ENCODE data around the gene SPTB.

The SPTB gene

GRCh38 chr14:64855721-64856528 is 23.8 kb downstream of the SPTB start:
- Histone ChIP-seq H3K23ac (ENCODE audit: low read depth, low read length, poor library complexity) (peak overlapping the region; percentile 26), H4K91ac (ENCODE audit: low read depth, low read length, poor library complexity) (no peak overlapping the region), H3K9me3 (replicated peaks in 1 of 2; ENCODE audit: control insufficient read depth in 2 of 2, insufficient read depth in 1 of 2, low read depth in 1 of 2, low read length in 2 of 2) (no peaks in the 10 kb centered on the region), H3K4me2 (ENCODE audit: insufficient read depth, low read length, poor library complexity, severe bottlenecking) (no peak overlapping the region), H2AFZ (ENCODE audit: low read length) (no peak overlapping the region), H2BK120ac (ENCODE audit: low read depth, low read length) (no peak overlapping the region), H3K27me3 (ENCODE audit: control insufficient read depth in 3 of 3, insufficient read depth in 3 of 3, low read depth in 1 of 3, low read length in 3 of 3) (peaks cover 0 to 34% (median 0%) of the 10 kb centered on the region in 3 experiments), H3K14ac (ENCODE audit: low read length) (no peak overlapping the region), H3K18ac (ENCODE audit: low read length) (peak overlapping the region; percentile 54), H2BK5ac (ENCODE audit: low read length) (no peak overlapping the region), H4K8ac (ENCODE audit: low read depth, low read length) (no peak overlapping the region), H3K27ac (replicated peaks; ENCODE audit: low read length) (no peak overlapping the region), H3K4me3 (ENCODE audit: low read length in 2 of 2) (no peak overlapping the region), H2BK12ac (ENCODE audit: low read length) (no peak overlapping the region), H3K79me1 (ENCODE audit: low read depth, low read length) (no peaks in the 10 kb centered on the region), H3K4me1 (ENCODE audit: control insufficient read depth in 2 of 2, insufficient read depth in 1 of 2, low read depth in 1 of 2, low read length in 2 of 2) (peaks cover 0 to 7% of the 10 kb centered on the region in 2 donors), H2BK15ac (ENCODE audit: low read length) (peak overlapping the region; percentile 54), H3K4ac (ENCODE audit: low read length) (no peak overlapping the region), H3K9ac (ENCODE audit: low read depth, low read length, poor library complexity) (no peak overlapping the region), H3K36me3 (replicated peaks in 1 of 2; ENCODE audit: control insufficient read depth in 2 of 2, insufficient read depth in 2 of 2, low read length in 2 of 2) (no peaks in the 10 kb centered on the region), H2AK5ac (ENCODE audit: low read depth, low read length) (peak overlapping the region; percentile 73)
- WGBS, 2 donors (ENCODE audit: extremely low coverage in 2 of 2, insufficient read length in 2 of 2, insufficient replicate concordance in 1 of 2) = no CpG with 5 or more reads among the region's 6 CpGs
- DNase-seq (ENCODE audit: low spot score) = no peak

DNA sequence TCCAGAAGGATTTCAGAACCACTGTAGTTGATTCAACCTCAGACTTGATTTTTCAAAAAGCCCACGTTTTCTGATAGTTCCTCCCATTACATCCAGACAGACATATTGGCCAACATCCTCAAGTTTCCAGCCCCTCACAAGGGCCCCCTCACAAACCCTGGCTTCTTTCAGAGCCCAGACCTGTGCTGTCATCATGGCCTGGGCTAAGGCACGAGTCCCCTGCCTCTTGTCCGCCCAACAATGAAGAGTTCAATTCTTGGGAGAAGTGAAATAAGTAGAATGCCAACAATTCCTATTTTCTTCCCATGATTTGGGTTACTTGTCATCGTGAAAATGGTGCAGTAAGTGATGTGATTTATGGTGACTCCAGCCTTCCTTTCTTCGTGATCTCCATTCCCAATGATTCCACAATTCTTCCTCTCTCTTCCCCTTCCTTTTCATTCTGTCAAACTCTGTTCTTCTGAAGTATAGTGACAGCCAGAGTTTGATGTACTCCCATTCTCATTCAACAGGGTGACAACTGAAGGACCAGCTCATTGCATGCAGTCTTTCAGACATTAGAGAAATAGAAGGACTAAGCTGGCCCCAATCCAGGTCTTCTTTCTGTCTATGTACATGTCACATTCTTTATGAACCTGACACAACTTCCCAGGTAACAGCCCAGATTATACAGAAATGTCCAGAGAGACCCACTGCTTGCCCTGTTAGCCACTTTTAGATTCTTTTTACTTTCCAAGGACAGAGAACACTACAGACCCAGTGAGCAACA is 29.2 kb downstream of the SPTB start:
- peaks cover 0 to 9% of the 10 kb centered on the region in 2 donors for H3K4me1 ChIP-seq (ENCODE audit: control insufficient read depth in 2 of 2, insufficient read depth in 1 of 2, low read depth in 1 of 2, low read length in 2 of 2)
- no peak overlapping the region for H3K4me2 ChIP-seq (ENCODE audit: insufficient read depth, low read length, poor library complexity, severe bottlenecking)
- H4K8ac ChIP-seq (ENCODE audit: low read depth, low read length) = no peak overlapping the region
- no peak overlapping the region for H3K18ac ChIP-seq (ENCODE audit: low read length)
- no peak overlapping the region for H3K27ac ChIP-seq (replicated peaks; ENCODE audit: low read length)
- no peaks in the 10 kb centered on the region for H3K79me1 ChIP-seq (ENCODE audit: low read depth, low read length)
- no peak overlapping the region for H3K23ac ChIP-seq (ENCODE audit: low read depth, low read length, poor library complexity)
- H3K4ac ChIP-seq (ENCODE audit: low read length) = no peak overlapping the region
- H2AFZ ChIP-seq (ENCODE audit: low read length) = no peak overlapping the region
- no CpG with 5 or more reads among the region's 5 CpGs for WGBS, 2 donors (ENCODE audit: extremely low coverage in 2 of 2, insufficient read length in 2 of 2, insufficient replicate concordance in 1 of 2)
- no peak overlapping the region for H4K91ac ChIP-seq (ENCODE audit: low read depth, low read length, poor library complexity)
- no peak overlapping the region for H3K14ac ChIP-seq (ENCODE audit: low read length)
- H3K9ac ChIP-seq (ENCODE audit: low read depth, low read length, poor library complexity) = no peak overlapping the region
- H2AK5ac ChIP-seq (ENCODE audit: low read depth, low read length) = no peak overlapping the region
- H2BK12ac ChIP-seq (ENCODE audit: low read length) = no peak overlapping the region
- no peak overlapping the region for H2BK5ac ChIP-seq (ENCODE audit: low read length)
- no peaks in the 10 kb centered on the region for H3K9me3 ChIP-seq (replicated peaks in 1 of 2; ENCODE audit: control insufficient read depth in 2 of 2, insufficient read depth in 1 of 2, low read depth in 1 of 2, low read length in 2 of 2)
- H3K4me3 ChIP-seq (ENCODE audit: low read length in 2 of 2) = no peak overlapping the region
- H3K36me3 ChIP-seq (replicated peaks in 1 of 2; ENCODE audit: control insufficient read depth in 2 of 2, insufficient read depth in 2 of 2, low read length in 2 of 2) = no peaks in the 10 kb centered on the region
- DNase-seq (ENCODE audit: low spot score) = no peak
- no peak overlapping the region for H2BK120ac ChIP-seq (ENCODE audit: low read depth, low read length)
- no peak overlapping the region for H2BK15ac ChIP-seq (ENCODE audit: low read length)
- peaks cover 0 to 46% (median 0%) of the 10 kb centered on the region in 3 experiments for H3K27me3 ChIP-seq (ENCODE audit: control insufficient read depth in 3 of 3, insufficient read depth in 3 of 3, low read depth in 1 of 3, low read length in 3 of 3)

GRCh38 chr14:64849940-64850339 is 29.8 kb downstream of the SPTB start:
- H3K4me1 ChIP-seq (ENCODE audit: control insufficient read depth in 2 of 2, insufficient read depth in 1 of 2, low read depth in 1 of 2, low read length in 2 of 2) = peaks cover 0 to 13% of the 10 kb centered on the region in 2 donors
- no peak overlapping the region for H3K9ac ChIP-seq (ENCODE audit: low read depth, low read length, poor library complexity)
- no peak overlapping the region for H4K91ac ChIP-seq (ENCODE audit: low read depth, low read length, poor library complexity)
- no peak overlapping the region for H2BK12ac ChIP-seq (ENCODE audit: low read length)
- no peak overlapping the region for H4K8ac ChIP-seq (ENCODE audit: low read depth, low read length)
- no peak overlapping the region for H2BK5ac ChIP-seq (ENCODE audit: low read length)
- no peak overlapping the region for H2AFZ ChIP-seq (ENCODE audit: low read length)
- no peak for DNase-seq (ENCODE audit: low spot score)
- no peak overlapping the region for H3K27ac ChIP-seq (replicated peaks; ENCODE audit: low read length)
- H3K9me3 ChIP-seq (replicated peaks in 1 of 2; ENCODE audit: control insufficient read depth in 2 of 2, insufficient read depth in 1 of 2, low read depth in 1 of 2, low read length in 2 of 2) = no peaks in the 10 kb centered on the region
- H3K79me1 ChIP-seq (ENCODE audit: low read depth, low read length) = no peaks in the 10 kb centered on the region
- peaks cover 0 to 49% (median 0%) of the 10 kb centered on the region in 3 experiments for H3K27me3 ChIP-seq (ENCODE audit: control insufficient read depth in 3 of 3, insufficient read depth in 3 of 3, low read depth in 1 of 3, low read length in 3 of 3)
- H3K23ac ChIP-seq (ENCODE audit: low read depth, low read length, poor library complexity) = no peak overlapping the region
- H2AK5ac ChIP-seq (ENCODE audit: low read depth, low read length) = no peak overlapping the region
- no peak overlapping the region for H2BK120ac ChIP-seq (ENCODE audit: low read depth, low read length)
- WGBS, 2 donors (ENCODE audit: extremely low coverage in 2 of 2, insufficient read length in 2 of 2, insufficient replicate concordance in 1 of 2) = no CpG with 5 or more reads among the region's 4 CpGs
- H3K4ac ChIP-seq (ENCODE audit: low read length) = no peak overlapping the region
- no peaks in the 10 kb centered on the region for H3K36me3 ChIP-seq (replicated peaks in 1 of 2; ENCODE audit: control insufficient read depth in 2 of 2, insufficient read depth in 2 of 2, low read length in 2 of 2)
- no peak overlapping the region for H3K4me3 ChIP-seq (ENCODE audit: low read length in 2 of 2)
- no peak overlapping the region for H2BK15ac ChIP-seq (ENCODE audit: low read length)
- H3K14ac ChIP-seq (ENCODE audit: low read length) = no peak overlapping the region
- no peak overlapping the region for H3K4me2 ChIP-seq (ENCODE audit: insufficient read depth, low read length, poor library complexity, severe bottlenecking)
- no peak overlapping the region for H3K18ac ChIP-seq (ENCODE audit: low read length)

- H3K4me3 ChIP-seq (ENCODE audit: low read length in 2 of 2) = no peak overlapping the region
- no peak overlapping the region for H3K27ac ChIP-seq (replicated peaks; ENCODE audit: low read length)
- WGBS, 2 donors (ENCODE audit: extremely low coverage in 2 of 2, insufficient read length in 2 of 2, insufficient replicate concordance in 1 of 2) = no CpG with 5 or more reads among the region's 3 CpGs
- no peak overlapping the region for H3K18ac ChIP-seq (ENCODE audit: low read length)
- peaks cover 0 to 14% of the 10 kb centered on the region in 2 donors for H3K4me1 ChIP-seq (ENCODE audit: control insufficient read depth in 2 of 2, insufficient read depth in 1 of 2, low read depth in 1 of 2, low read length in 2 of 2)
- H3K23ac ChIP-seq (ENCODE audit: low read depth, low read length, poor library complexity) = no peak overlapping the region
- H3K14ac ChIP-seq (ENCODE audit: low read length) = no peak overlapping the region
- no peak overlapping the region for H2BK12ac ChIP-seq (ENCODE audit: low read length)
- no peaks in the 10 kb centered on the region for H3K36me3 ChIP-seq (replicated peaks in 1 of 2; ENCODE audit: control insufficient read depth in 2 of 2, insufficient read depth in 2 of 2, low read length in 2 of 2)
- no peak overlapping the region for H3K4me2 ChIP-seq (ENCODE audit: insufficient read depth, low read length, poor library complexity, severe bottlenecking)
- H3K27me3 ChIP-seq (ENCODE audit: control insufficient read depth in 3 of 3, insufficient read depth in 3 of 3, low read depth in 1 of 3, low read length in 3 of 3) = peaks cover 0 to 60% (median 0%) of the 10 kb centered on the region in 3 experiments
- H4K8ac ChIP-seq (ENCODE audit: low read depth, low read length) = no peak overlapping the region
- H2BK5ac ChIP-seq (ENCODE audit: low read length) = no peak overlapping the region
- no peak overlapping the region for H3K4ac ChIP-seq (ENCODE audit: low read length)
- H3K9me3 ChIP-seq (replicated peaks in 1 of 2; ENCODE audit: control insufficient read depth in 2 of 2, insufficient read depth in 1 of 2, low read depth in 1 of 2, low read length in 2 of 2) = no peaks in the 10 kb centered on the region
- no peak overlapping the region for H2AK5ac ChIP-seq (ENCODE audit: low read depth, low read length)
- H3K79me1 ChIP-seq (ENCODE audit: low read depth, low read length) = no peaks in the 10 kb centered on the region
- H2BK120ac ChIP-seq (ENCODE audit: low read depth, low read length) = no peak overlapping the region
- H3K9ac ChIP-seq (ENCODE audit: low read depth, low read length, poor library complexity) = no peak overlapping the region
- no peak overlapping the region for H4K91ac ChIP-seq (ENCODE audit: low read depth, low read length, poor library complexity)
- no peak for DNase-seq (ENCODE audit: low spot score)
- no peak overlapping the region for H2AFZ ChIP-seq (ENCODE audit: low read length)
- no peak overlapping the region for H2BK15ac ChIP-seq (ENCODE audit: low read length)
Measured at GRCh38 chr14:64848239-64848638, 31.5 kb downstream of the SPTB start.
